ENCODE results near the gene LAMA4. TPM values are rescaled to one million over a fixed set of nuclear protein-coding genes. Genes with fewer than 3 reads are reported as not detected.

Gene LAMA4
- total RNA-seq, 1 experiment from 2014 or later: 2.1 TPM

GRCh38 chr6:112266331-112266730, 12.0 kb upstream of the LAMA4 start:
- Histone ChIP-seq H3K27me3 (ENCODE audit: control insufficient read depth, insufficient read depth, low read length) (no peaks in the 10 kb centered on the region), H3K36me3 (replicated peaks; ENCODE audit: control insufficient read depth, insufficient read depth, low read length) (no peaks in the 10 kb centered on the region), H3K4me3 (ENCODE audit: insufficient read depth, low read depth, low read length) (no peak overlapping the region)
- DNase-seq: no peak

- DNase-seq: no peak
- no peaks in the 10 kb centered on the region for H3K36me3 ChIP-seq (replicated peaks; ENCODE audit: control insufficient read depth, insufficient read depth, low read length)
- H3K27me3 ChIP-seq (ENCODE audit: control insufficient read depth, insufficient read depth, low read length): peaks cover 4% of the 10 kb centered on the region
These were observed 4.9 kb upstream of the LAMA4 start for GRCh38 chr6:112259337-112259675.

GRCh38 chr6:112258642-112259336, 4.4 kb upstream of the LAMA4 start:
- Histone ChIP-seq H3K27me3 (ENCODE audit: control insufficient read depth, insufficient read depth, low read length) (peaks cover 10% of the 10 kb centered on the region), H3K4me3 (ENCODE audit: insufficient read depth, low read depth, low read length) (no peak overlapping the region), H3K36me3 (replicated peaks; ENCODE audit: control insufficient read depth, insufficient read depth, low read length) (no peaks in the 10 kb centered on the region)
- DNase-seq: no peak

More at GRCh38 chr6:112259337-112259675, 4.9 kb upstream of the LAMA4 start:
- no peak overlapping the region for H3K4me3 ChIP-seq (ENCODE audit: insufficient read depth, low read depth, low read length)

GRCh38 chr6:112257178-112257855, 3.0 kb upstream of the LAMA4 start:
- H3K27me3 ChIP-seq (ENCODE audit: control insufficient read depth, insufficient read depth, low read length): peaks cover 18% of the 10 kb centered on the region
- H3K36me3 ChIP-seq (replicated peaks; ENCODE audit: control insufficient read depth, insufficient read depth, low read length): no peaks in the 10 kb centered on the region
- no peak overlapping the region for H3K4me3 ChIP-seq (ENCODE audit: insufficient read depth, low read depth, low read length)
- DNase-seq: no peak

GRCh38 chr6:112254921-112255320, 554 bp upstream of the LAMA4 start:
- Histone ChIP-seq H3K36me3 (replicated peaks; ENCODE audit: control insufficient read depth, insufficient read depth, low read length) (no peaks in the 10 kb centered on the region), H3K4me3 (ENCODE audit: insufficient read depth, low read depth, low read length) (peak overlapping the region; percentile 75; the same call in 1 of the 2 replicates), H3K27me3 (ENCODE audit: control insufficient read depth, insufficient read depth, low read length) (peaks cover 18% of the 10 kb centered on the region)
- no peak for DNase-seq

- H3K27me3 ChIP-seq (ENCODE audit: control insufficient read depth, insufficient read depth, low read length): peaks cover 18% of the 10 kb centered on the region
- no peaks in the 10 kb centered on the region for H3K36me3 ChIP-seq (replicated peaks; ENCODE audit: control insufficient read depth, insufficient read depth, low read length)
- no peak for DNase-seq
- H3K4me3 ChIP-seq (ENCODE audit: insufficient read depth, low read depth, low read length): peak overlapping the region; percentile 75
These were observed 898 bp downstream of the LAMA4 start for GRCh38 chr6:112253498-112253840.

GRCh38 chr6:112252571-112253497, 1.5 kb downstream of the LAMA4 start:
- no peak for DNase-seq
- Histone ChIP-seq H3K36me3 (replicated peaks; ENCODE audit: control insufficient read depth, insufficient read depth, low read length) (no peaks in the 10 kb centered on the region), H3K4me3 (ENCODE audit: insufficient read depth, low read depth, low read length) (peak overlapping the region; percentile 75), H3K27me3 (ENCODE audit: control insufficient read depth, insufficient read depth, low read length) (peaks cover 18% of the 10 kb centered on the region)

- H3K36me3 ChIP-seq (replicated peaks; ENCODE audit: control insufficient read depth, insufficient read depth, low read length): no peaks in the 10 kb centered on the region
- H3K27me3 ChIP-seq (ENCODE audit: control insufficient read depth, insufficient read depth, low read length): peaks cover 18% of the 10 kb centered on the region
- no peak overlapping the region for H3K4me3 ChIP-seq (ENCODE audit: insufficient read depth, low read depth, low read length)
- no peak for DNase-seq
These were observed 3.0 kb downstream of the LAMA4 start for GRCh38 chr6:112251171-112251875.

GRCh38 chr6:112249489-112249888, 4.9 kb downstream of the LAMA4 start:
- Histone ChIP-seq H3K4me3 (ENCODE audit: insufficient read depth, low read depth, low read length) (no peak overlapping the region), H3K36me3 (replicated peaks; ENCODE audit: control insufficient read depth, insufficient read depth, low read length) (no peaks in the 10 kb centered on the region), H3K27me3 (ENCODE audit: control insufficient read depth, insufficient read depth, low read length) (peaks cover 14% of the 10 kb centered on the region)
- DNase-seq: no peak

GRCh38 chr6:112247275-112247674, 7.1 kb downstream of the LAMA4 start:
- no peak overlapping the region for H3K4me3 ChIP-seq (ENCODE audit: insufficient read depth, low read depth, low read length)
- no peaks in the 10 kb centered on the region; the same call in 1 of the 2 replicates for H3K27me3 ChIP-seq (ENCODE audit: control insufficient read depth, insufficient read depth, low read length)
- no peak for DNase-seq
- H3K36me3 ChIP-seq (replicated peaks; ENCODE audit: control insufficient read depth, insufficient read depth, low read length): no peaks in the 10 kb centered on the region

GRCh38 chr6:112245511-112246203, 8.7 kb downstream of the LAMA4 start:
- no peaks in the 10 kb centered on the region for H3K27me3 ChIP-seq (ENCODE audit: control insufficient read depth, insufficient read depth, low read length)
- H3K4me3 ChIP-seq (ENCODE audit: insufficient read depth, low read depth, low read length): no peak overlapping the region
- no peak for DNase-seq
- no peaks in the 10 kb centered on the region for H3K36me3 ChIP-seq (replicated peaks; ENCODE audit: control insufficient read depth, insufficient read depth, low read length)

- Histone ChIP-seq H3K36me3 (replicated peaks; ENCODE audit: control insufficient read depth, insufficient read depth, low read length) (no peaks in the 10 kb centered on the region), H3K27me3 (ENCODE audit: control insufficient read depth, insufficient read depth, low read length) (no peaks in the 10 kb centered on the region), H3K4me3 (ENCODE audit: insufficient read depth, low read depth, low read length) (no peak overlapping the region)
- DNase-seq: no peak
These were observed 10.2 kb downstream of the LAMA4 start for GRCh38 chr6:112243861-112244827.

- no peak overlapping the region for H3K4me3 ChIP-seq (ENCODE audit: insufficient read depth, low read depth, low read length)
- H3K27me3 ChIP-seq (ENCODE audit: control insufficient read depth, insufficient read depth, low read length): no peaks in the 10 kb centered on the region
- no peak for DNase-seq
- no peaks in the 10 kb centered on the region for H3K36me3 ChIP-seq (replicated peaks; ENCODE audit: control insufficient read depth, insufficient read depth, low read length)
These were observed 12.4 kb downstream of the LAMA4 start for GRCh38 chr6:112241820-112242429.

Measured in H7 (cell line).